ENCODE measurements around the gene ENTREP3.
"Not testable (repeated sequence)": the region's sequence is repeated elsewhere in the genome, so short reads cannot be mapped to it uniquely, and the experiment has no call there.

The ENTREP3 gene

GRCh38 chr1:155255243-155256007 is at the start of gene ENTREP3:
Gene ENTREP3, minus strand, starts transcription at chr1:155255483. Its CDS starts 606 bp downstream, at chr1:155254877.
- peak; percentile 31 to 67 (median 50) for DNase-seq

GRCh38 chr1:155304558-155305063 is 49.3 kb upstream of the ENTREP3 start:
- no peak for DNase-seq

- no peak for DNase-seq
These were observed 46.1 kb upstream of the ENTREP3 start, which contains the start of gene PKLR for GRCh38 chr1:155301342-155301841. Gene PKLR, minus strand, starts transcription at chr1:155301438. Its CDS starts 43 bp downstream, at chr1:155301395.

DNA sequence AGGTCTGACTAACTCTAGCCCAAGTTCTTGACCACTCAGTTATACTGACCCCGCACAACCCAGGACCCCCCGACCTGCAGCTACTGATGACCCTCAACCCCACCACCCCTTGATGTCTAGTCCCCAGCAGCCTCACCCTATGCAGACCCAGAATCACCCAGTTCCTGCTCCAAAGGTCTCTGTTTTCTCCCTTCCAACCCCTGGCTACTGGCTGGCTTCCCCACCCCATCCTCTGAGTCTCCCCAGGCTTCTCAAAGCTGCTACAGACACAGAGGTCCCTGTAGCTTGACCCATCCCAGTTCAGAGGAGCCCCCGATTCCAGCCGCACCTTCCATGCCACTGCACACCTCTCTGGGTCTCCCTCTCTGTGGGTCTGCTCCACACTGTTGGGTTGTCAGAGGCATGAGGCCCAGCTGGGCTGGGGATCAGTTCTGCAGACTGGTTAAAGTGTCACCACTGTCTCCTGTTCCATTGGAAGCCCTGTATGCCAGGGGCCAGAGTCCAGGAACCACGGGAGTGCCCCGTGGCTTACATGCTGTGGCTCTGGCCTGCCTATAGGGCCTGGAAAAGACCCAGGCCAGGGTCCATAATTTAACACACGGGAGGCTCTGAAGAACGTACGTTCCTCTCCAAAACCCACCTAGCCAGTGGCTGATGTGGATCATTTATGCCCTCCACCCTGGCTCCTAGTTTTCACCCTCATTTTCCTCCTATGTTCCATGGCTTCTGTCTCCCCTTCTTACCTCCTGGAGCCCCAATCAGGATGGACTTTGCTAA is 45.5 kb upstream of the ENTREP3 start:
- DNase-seq, result no peak

DNA sequence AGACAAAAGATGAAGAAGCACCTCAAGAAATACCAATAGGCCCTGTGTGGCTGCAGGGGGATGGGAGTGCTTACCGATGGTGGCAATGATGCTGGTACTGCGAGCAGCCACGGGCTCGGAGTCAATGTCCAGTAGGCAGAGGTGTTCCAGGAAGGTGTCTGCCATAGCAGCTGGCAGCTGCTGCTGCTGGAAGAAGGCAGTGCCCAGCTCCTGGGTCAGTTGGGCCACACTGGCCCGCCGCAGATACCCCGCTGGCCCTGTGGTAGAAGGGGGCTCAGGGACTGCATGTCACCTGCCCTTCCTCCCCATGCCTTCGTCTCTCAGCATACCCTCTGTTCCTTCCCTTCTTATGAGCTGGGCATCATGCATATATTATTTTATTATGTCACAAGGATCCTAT is 44.7 kb upstream of the ENTREP3 start:
- DNase-seq, result no peak

- no peak for DNase-seq
These were observed 42.1 kb upstream of the ENTREP3 start for GRCh38 chr1:155297384-155297783.

GRCh38 chr1:155296661-155297060 is 41.4 kb upstream of the ENTREP3 start:
- no peak for DNase-seq

GRCh38 chr1:155295942-155296267 is 40.6 kb upstream of the ENTREP3 start:
- no peak for DNase-seq

DNA sequence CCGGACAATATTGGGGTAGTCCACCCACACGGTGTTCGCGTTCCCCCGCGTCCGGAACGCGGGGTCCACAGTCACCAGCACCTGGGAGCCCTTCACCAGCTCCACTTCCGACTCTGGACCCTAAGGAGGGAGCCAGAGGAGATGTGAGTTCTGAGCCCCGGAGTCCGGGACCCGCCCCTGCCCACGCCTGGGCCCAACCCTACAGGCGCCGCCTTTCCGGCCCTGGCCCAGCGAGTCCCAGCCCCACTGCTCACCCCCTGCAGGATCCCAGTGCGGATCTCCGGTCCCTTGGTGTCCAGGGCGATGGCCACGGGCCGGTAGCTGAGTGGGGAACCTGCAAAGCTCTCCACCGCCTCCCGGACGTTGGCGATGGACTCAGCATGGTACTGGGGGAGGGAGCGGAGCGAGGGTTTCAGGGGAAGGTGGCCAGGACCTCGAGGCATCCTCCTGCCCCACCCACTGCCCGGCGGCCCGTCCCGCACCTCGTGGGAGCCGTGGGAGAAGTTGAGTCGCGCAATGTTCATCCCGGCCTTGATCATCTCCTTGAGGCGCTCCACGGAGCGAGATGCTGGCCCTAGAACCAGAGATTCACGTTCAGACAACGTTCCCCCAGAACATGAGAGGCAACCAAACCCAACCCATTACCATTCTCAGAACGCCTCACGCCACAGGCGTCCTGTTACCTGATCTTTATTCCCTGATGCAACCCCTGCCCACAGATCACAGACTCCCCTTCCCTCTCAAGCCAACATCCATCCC is 40.1 kb upstream of the ENTREP3 start:
- no peak for DNase-seq

- no peak for DNase-seq
These were observed 39.4 kb upstream of the ENTREP3 start for GRCh38 chr1:155294520-155295182.

GRCh38 chr1:155293086-155293749 is 37.9 kb upstream of the ENTREP3 start:
- no peak for DNase-seq

DNA sequence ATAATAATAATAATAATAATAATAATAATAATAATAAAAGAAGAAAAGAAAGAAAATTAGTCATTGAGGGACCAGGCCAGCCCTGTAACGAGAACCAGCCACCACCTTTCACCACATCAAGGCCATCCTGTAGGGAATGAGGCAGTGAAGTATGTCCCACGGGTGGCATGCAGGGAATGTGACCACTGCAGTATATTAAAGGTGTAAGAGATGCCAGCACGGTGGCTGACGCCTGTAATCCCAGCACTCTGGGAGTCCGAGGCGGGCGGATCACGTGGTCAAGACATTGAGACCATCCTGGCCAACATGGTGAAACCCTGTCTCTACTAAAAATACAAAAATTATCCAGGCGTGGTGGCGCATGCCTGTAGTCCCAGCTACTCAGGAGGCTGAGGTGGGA is 35.7 kb upstream of the ENTREP3 start:
- DNase-seq, result not testable (repeated sequence)

GRCh38 chr1:155287987-155288543 is 32.8 kb upstream of the ENTREP3 start:
- DNase-seq, result no peak

DNA sequence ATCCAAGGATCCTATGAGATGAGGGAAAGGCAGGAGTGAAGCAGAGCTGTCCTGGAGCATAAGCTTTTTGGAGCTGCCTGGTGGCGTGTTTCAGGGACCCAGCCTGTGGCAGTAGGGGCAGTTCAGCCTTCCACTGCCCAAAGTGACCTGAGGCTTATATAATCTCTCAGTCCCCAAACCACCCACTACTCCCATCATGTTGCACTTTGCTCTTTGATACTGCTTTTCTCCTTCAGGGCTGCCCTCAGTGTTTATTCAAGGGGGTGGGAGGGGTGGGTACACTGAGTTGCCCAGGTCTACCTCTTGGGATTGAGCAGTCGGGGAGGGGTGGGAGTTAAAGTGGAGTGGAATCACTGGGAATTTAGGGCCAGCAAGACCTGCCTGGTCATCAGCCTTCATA is 31.3 kb upstream of the ENTREP3 start:
- DNase-seq, result no peak

DNA sequence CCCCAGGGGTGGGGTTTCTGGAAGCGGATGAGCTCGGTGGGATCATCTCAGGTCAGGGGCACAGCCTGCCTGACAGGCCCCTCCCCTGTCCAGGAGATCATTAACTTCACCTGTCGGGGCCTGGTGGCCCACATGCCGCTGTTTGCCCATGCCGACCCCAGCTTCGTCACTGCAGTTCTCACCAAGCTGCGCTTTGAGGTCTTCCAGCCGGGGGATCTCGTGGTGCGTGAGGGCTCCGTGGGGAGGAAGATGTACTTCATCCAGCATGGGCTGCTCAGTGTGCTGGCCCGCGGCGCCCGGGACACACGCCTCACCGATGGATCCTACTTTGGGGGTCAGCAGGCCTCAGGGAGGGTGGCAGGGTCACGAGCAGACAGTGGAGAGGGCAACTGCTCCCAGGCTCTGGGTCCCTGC is 30.4 kb upstream of the ENTREP3 start:
- DNase-seq, result no peak

DNA sequence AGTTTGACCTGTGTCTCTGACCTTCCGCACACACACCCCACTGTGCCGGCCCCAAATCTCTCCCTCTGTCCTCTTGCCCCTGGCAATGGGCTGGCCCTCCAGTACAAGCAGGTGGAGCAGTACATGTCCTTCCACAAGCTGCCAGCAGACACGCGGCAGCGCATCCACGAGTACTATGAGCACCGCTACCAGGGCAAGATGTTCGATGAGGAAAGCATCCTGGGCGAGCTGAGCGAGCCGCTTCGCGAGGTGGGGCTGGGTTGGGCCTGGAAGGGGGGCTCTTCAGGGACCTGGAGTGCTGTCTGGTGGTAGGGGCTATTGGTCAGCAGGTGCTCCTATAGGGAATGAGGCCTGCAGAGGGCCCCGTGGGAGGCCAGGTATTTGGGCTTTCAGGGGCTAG is 29.8 kb upstream of the ENTREP3 start:
- DNase-seq, result no peak

GRCh38 chr1:155284476-155284875 is 29.2 kb upstream of the ENTREP3 start:
- DNase-seq, result no peak

DNA sequence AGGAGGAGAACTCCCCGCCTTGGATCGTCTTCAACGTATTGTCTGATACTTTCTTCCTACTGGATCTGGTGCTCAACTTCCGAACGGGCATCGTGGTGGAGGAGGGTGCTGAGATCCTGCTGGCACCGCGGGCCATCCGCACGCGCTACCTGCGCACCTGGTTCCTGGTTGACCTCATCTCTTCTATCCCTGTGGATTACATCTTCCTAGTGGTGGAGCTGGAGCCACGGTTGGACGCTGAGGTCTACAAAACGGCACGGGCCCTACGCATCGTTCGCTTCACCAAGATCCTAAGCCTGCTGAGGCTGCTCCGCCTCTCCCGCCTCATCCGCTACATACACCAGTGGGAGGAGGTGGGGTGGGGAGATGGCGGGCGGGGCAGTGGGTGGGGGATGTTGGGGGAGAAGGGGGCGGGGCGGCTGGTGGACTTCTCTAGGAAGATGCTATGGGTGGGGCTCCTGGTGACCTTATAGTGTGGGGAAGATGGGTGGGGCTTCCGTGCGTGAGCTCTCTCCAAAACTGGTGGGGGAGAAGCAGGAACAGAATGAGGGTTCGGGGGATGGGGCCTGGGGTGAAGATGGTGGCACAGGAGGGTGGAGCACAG is 27.3 kb upstream of the ENTREP3 start:
- DNase-seq, result no peak

- no peak for DNase-seq
These were observed 24.0 kb upstream of the ENTREP3 start for GRCh38 chr1:155279268-155279667.

GRCh38 chr1:155278689-155279160 is 23.4 kb upstream of the ENTREP3 start:
- no peak for DNase-seq
